Measurements from ENCODE around the gene BORCS5. TPM values are rescaled to one million over a fixed set of nuclear protein-coding genes. Genes with fewer than 3 reads are reported as not detected.

BORCS5 gene
- polyA plus RNA-seq, 2 of the 4 experiments (the other 2 are of a cell fraction): 5.1 to 10.2 TPM

DNA sequence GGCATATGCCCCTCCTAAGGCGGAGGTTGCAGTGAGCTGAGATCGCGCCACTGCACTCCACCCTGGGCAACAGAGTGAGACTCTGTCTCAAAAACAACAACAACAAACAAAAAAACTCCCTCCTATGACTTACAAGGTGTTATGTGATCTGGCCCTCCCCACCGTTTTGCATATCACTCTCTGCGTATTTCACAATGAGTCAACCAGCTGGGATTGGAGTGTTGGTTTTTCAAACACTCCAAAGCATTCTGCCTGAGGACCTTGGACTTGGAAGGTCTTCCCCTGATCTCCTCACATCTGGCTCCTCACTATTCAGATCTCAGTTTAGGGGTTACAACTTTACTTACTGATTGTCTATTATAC is 20.8 kb upstream of the BORCS5 start:
- Histone ChIP-seq H3K4me1 (peaks cover 13% of the 10 kb centered on the region), H3K4me3 (no peak overlapping the region), H3K4me2 (no peak overlapping the region), H3K9me3 (no peaks in the 10 kb centered on the region), H3K27ac (no peak overlapping the region)
- no peak for TF ChIP-seq HOXB5 (CRISPR knock-in tag; IDR thresholded peaks at IDR 0.05)
- TF ChIP-seq CHD2 (IDR thresholded peaks at IDR 0.05; ENCODE audit: low read length, partially characterized antibody): no peak
- no peak for TF ChIP-seq SREBF2 (IDR thresholded peaks at IDR 0.05)
- TF ChIP-seq JUNB (IDR thresholded peaks at IDR 0.05): no peak
- no peak for TF ChIP-seq CBX2 (IDR thresholded peaks at IDR 0.05; ENCODE audit: borderline replicate concordance, low read depth)
- no peak for TF ChIP-seq TP53 (CRISPR knock-in tag; IDR thresholded peaks at IDR 0.05)
- TF ChIP-seq, protein P1, sequence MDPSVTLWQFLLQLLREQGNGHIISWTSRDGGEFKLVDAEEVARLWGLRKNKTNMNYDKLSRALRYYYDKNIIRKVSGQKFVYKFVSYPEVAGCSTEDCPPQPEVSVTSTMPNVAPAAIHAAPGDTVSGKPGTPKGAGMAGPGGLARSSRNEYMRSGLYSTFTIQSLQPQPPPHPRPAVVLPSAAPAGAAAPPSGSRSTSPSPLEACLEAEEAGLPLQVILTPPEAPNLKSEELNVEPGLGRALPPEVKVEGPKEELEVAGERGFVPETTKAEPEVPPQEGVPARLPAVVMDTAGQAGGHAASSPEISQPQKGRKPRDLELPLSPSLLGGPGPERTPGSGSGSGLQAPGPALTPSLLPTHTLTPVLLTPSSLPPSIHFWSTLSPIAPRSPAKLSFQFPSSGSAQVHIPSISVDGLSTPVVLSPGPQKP (IDR thresholded peaks at IDR 0.05; ENCODE audit: low read depth, low read length): no peak
- TF ChIP-seq, protein P2, sequence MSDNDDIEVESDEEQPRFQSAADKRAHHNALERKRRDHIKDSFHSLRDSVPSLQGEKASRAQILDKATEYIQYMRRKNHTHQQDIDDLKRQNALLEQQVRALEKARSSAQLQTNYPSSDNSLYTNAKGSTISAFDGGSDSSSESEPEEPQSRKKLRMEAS (IDR thresholded peaks at IDR 0.05): no peak
- FAIRE-seq (no peak), ATAC-seq (no peak), DNase-seq (ENCODE audit: low read depth in 1 of 2, low spot score in 1 of 2) (no peak)
- POLR2A ChIA-PET: interaction anchor here (0.7 to 1.3 kb wide), 2 partner anchors 14 to 223 kb away, joined by 3 read pairs; partner anchors contain the start of gene MANSC1
- CTCF ChIA-PET: interaction anchor here (0.6 to 13.8 kb wide), 9 partner anchors 9 to 1565 kb away, joined by 4 to 214 read pairs (median 10); partner anchors contain the start of gene MANSC1
- 86% methylated on average over 5 of the region's 5 CpGs for WGBS (ENCODE audit: missing lambda C conversion rate)

DNA sequence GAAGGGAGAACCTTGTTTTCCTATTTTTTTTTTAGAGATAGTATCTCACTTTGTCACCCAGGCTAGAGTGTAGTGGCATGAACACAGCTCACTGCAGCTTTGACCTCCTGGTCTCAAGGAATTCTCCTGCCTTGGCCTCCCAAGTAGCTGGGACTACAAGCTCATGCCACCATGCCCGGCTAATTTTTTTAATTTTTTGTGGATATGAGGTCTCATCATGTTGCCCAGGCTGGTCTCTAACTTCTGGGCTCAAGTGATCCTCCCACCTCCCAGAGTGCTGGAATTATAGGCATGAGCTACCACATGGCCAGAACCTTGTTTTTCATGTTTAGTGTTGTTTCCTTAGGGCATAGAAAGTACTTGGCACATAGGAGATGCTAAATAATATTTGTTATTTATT is 20.4 kb upstream of the BORCS5 start:
- Histone ChIP-seq H3K4me2 (no peak overlapping the region), H3K27ac (no peak overlapping the region), H3K4me1 (peaks cover 13% of the 10 kb centered on the region), H3K4me3 (no peak overlapping the region), H3K9me3 (no peaks in the 10 kb centered on the region)
- ATAC-seq (no peak), DNase-seq (ENCODE audit: low read depth in 1 of 2, low spot score in 1 of 2) (no peak), FAIRE-seq (no peak)
- WGBS (ENCODE audit: missing lambda C conversion rate): 84% methylated on average over 1 of the region's 1 CpG
- POLR2A ChIA-PET: interaction anchor here (0.7 to 1.3 kb wide), 2 partner anchors 14 to 224 kb away, joined by 3 read pairs; partner anchors contain the start of gene MANSC1
- CTCF ChIA-PET: interaction anchor here (0.6 to 13.8 kb wide), 7 partner anchors 9 to 1566 kb away, joined by 3 to 214 read pairs (median 4); no protein-coding TSS in a partner anchor
- TF ChIP-seq ZFP36 (IDR thresholded peaks at IDR 0.05; ENCODE audit: borderline replicate concordance, partially characterized antibody) (no peak), POLR2AphosphoS2 (conservative IDR thresholded peaks at IDR 0.05; ENCODE audit: low read length) (no peak), GATA3 (IDR thresholded peaks at IDR 0.05; ENCODE audit: borderline replicate concordance) (no peak), FOSB (CRISPR knock-in tag; IDR thresholded peaks at IDR 0.05) (no peak), RCOR1 (IDR thresholded peaks at IDR 0.05; ENCODE audit: low read depth, low read length) (no peak), TP53 (CRISPR knock-in tag; IDR thresholded peaks at IDR 0.05) (no peak), HOXA7 (CRISPR knock-in tag; IDR thresholded peaks at IDR 0.05) (no peak), SREBF2 (IDR thresholded peaks at IDR 0.05) (no peak), ZSCAN20 (CRISPR knock-in tag; IDR thresholded peaks at IDR 0.05) (no peak), RNF2 (IDR thresholded peaks at IDR 0.05; ENCODE audit: borderline replicate concordance, low read depth) (no peak), ESRRA (IDR thresholded peaks at IDR 0.05; ENCODE audit: borderline replicate concordance, low read length) (no peak), MYC (IDR thresholded peaks at IDR 0.05; ENCODE audit: borderline replicate concordance, low read length) (no peak), CHD4 (IDR thresholded peaks at IDR 0.05; ENCODE audit: borderline replicate concordance) (no peak), SMC3 (IDR thresholded peaks at IDR 0.05) (no peak)
- TF ChIP-seq, protein P2 (IDR thresholded peaks at IDR 0.05): no peak

- peaks cover 13% of the 10 kb centered on the region for H3K4me1 ChIP-seq
- no peak for ATAC-seq
- DNase-seq (ENCODE audit: low read depth in 1 of 2, low spot score in 1 of 2): no peak
- ChIA-PET CTCF (interaction anchor here (0.6 to 3.0 kb wide), 7 partner anchors 10 to 852 kb away, joined by 3 to 9 read pairs (median 3); partner anchors contain the start of gene MANSC1), POLR2A (no interaction called here)
- no peak overlapping the region for H3K4me3 ChIP-seq
- WGBS (ENCODE audit: missing lambda C conversion rate): 78% methylated on average over 8 of the region's 8 CpGs
- 0 out of 6 replicates have a peak overlapping the region, but pooled peaks of 1 of the 2 experiments have one; percentile 19 for H3K27ac ChIP-seq
- H3K9me3 ChIP-seq: no peaks in the 10 kb centered on the region
- peak overlapping the region; percentile 26; the same call in 2 of the 3 replicates for H3K4me2 ChIP-seq
- no peak for FAIRE-seq
- TF ChIP-seq HDAC2 (IDR thresholded peaks at IDR 0.05): no peak
- no peak for TF ChIP-seq MAFK (IDR thresholded peaks at IDR 0.05; ENCODE audit: partially characterized antibody)
- TF ChIP-seq EHF (CRISPR knock-in tag; IDR thresholded peaks at IDR 0.05): no peak
- no peak for TF ChIP-seq MYC (IDR thresholded peaks at IDR 0.05; ENCODE audit: borderline replicate concordance, low read length)
- TF ChIP-seq EHMT2 (IDR thresholded peaks at IDR 0.05; ENCODE audit: low read depth): no peak
- no peak for TF ChIP-seq CBX8 (IDR thresholded peaks at IDR 0.05)
- TF ChIP-seq SREBF2 (IDR thresholded peaks at IDR 0.05): no peak
- no peak for TF ChIP-seq KDM5A (IDR thresholded peaks at IDR 0.05)
- TF ChIP-seq CBX2 (IDR thresholded peaks at IDR 0.05; ENCODE audit: borderline replicate concordance, low read depth): no peak
- no peak for TF ChIP-seq FOSB (CRISPR knock-in tag; IDR thresholded peaks at IDR 0.05)
- TF ChIP-seq CHD2 (IDR thresholded peaks at IDR 0.05; ENCODE audit: low read length, partially characterized antibody): no peak
- TF ChIP-seq HOXB13 (CRISPR knock-in tag; IDR thresholded peaks at IDR 0.05; ENCODE audit: low read depth): no peak
- TF ChIP-seq E2F6 (IDR thresholded peaks at IDR 0.05; ENCODE audit: borderline replicate concordance, low read depth): no peak
- no peak for TF ChIP-seq ZC3H11A (IDR thresholded peaks at IDR 0.05)
- no peak for TF ChIP-seq PHF8 (IDR thresholded peaks at IDR 0.05; ENCODE audit: borderline replicate concordance, low read depth)
These were observed 18.2 kb upstream of the BORCS5 start for GRCh38 chr12:12338527-12339168.
